HG03469 (cell line): Measurements from ENCODE around the gene LETM1.

Source experiments
- ATAC-seq: cut with Tn5 transposase; IDR thresholded peaks from one replicate; pipeline ENCODE4 v1.9.1; 2021; ENCODE audit warnings: mild to moderate bottlenecking, moderate library complexity, moderate number of reproducible peaks; ENCODE audit not compliant: unreplicated experiment

LETM1 gene

GRCh38 chr4:1873291-1873690 is 17.3 kb upstream of the LETM1 start:
- ATAC-seq, result no peak

- no peak for ATAC-seq
These were observed 16.9 kb upstream of the LETM1 start for GRCh38 chr4:1872870-1873269.

DNA sequence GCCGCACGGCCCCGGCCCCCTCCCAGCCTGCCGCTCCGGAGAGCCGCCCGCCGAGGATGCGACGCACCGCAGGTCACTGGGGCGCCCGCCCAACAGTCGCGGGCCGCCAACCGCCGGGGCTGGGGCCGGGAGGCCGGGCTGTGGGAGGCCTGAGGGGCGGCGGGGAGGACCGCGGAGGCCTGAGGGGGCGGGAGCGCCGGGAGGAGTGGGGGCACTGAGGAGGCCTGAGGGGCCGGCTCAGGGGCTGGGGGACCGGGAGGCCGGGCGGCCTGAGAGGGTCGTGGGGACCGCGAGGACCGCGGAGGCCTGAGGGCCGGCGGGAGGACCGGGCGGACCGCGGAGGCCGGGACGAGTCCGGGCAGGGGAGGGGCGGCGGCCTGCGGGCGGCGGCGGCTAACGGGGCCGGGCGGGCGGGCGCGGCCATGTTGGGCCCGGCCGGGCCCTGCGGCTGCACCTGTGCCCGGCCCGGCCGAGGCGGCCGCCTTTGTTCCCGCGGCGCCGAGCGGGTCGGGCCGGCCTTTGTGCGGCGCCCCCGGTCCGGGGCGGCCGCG is 15.6 kb upstream of the LETM1 start:
- peak; percentile 2 for ATAC-seq

DNA sequence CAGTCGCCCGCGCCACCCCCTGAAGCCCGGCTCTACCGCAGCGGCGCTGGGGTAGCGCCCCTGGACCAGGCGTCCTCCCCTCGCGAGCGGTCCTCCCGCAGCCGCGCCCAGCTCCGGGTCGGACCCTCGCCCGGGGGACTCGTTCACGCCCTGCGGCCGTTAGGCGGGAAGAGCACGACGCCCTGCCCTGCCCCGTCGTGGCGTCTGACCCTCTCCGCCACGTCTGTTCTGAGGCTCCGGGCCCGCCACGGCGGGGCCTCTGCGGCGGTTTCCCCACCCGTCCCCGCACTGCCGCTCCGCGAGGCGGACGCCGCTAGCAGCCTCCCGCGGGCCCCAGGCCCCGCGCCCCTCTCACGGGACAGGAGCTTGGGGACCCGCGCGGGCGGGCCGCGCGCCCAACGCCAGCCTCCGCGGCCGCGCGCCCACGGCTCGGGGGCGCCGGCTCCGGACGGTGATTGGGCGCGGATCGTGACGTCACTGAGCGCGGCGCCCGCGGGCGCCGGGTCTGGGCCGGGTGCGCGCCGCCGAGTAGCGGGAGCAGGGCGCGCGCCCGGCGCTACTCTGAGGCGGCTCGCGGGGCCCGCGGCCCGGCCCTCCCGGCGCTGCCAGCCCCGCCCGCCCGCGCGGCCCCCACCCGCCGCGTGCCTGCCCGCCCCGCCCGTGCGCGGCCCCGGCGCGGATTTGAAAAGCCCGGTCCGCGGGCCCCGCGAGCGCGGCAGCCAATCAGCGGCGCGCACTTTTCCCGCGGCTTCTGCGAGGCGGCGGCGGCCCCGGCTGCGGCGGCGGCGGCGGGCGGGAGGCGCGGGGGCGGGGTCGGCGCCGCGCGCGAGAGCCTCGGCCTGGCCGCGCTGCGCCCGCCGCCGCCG is 14.9 kb upstream of the LETM1 start, which contains the start of gene NSD2:
TSS of gene NSD2 (plus strand) at position 816 of the 866 bp plus-strand sequence. CDS start 29,262 bp downstream, outside the sequence.
- ATAC-seq, result peak; percentile 40

- ATAC-seq, result peak; percentile 25
These were observed 14.3 kb upstream of the LETM1 start for GRCh38 chr4:1870328-1870577.

- peak; percentile 11 for ATAC-seq
These were observed 13.8 kb upstream of the LETM1 start for GRCh38 chr4:1869530-1870327.

- ATAC-seq, result no peak
These were observed 13.0 kb upstream of the LETM1 start for GRCh38 chr4:1868912-1869311.

GRCh38 chr4:1868293-1868692 is 12.3 kb upstream of the LETM1 start:
- no peak for ATAC-seq

GRCh38 chr4:1866189-1866661 is 10.3 kb upstream of the LETM1 start:
- no peak for ATAC-seq

DNA sequence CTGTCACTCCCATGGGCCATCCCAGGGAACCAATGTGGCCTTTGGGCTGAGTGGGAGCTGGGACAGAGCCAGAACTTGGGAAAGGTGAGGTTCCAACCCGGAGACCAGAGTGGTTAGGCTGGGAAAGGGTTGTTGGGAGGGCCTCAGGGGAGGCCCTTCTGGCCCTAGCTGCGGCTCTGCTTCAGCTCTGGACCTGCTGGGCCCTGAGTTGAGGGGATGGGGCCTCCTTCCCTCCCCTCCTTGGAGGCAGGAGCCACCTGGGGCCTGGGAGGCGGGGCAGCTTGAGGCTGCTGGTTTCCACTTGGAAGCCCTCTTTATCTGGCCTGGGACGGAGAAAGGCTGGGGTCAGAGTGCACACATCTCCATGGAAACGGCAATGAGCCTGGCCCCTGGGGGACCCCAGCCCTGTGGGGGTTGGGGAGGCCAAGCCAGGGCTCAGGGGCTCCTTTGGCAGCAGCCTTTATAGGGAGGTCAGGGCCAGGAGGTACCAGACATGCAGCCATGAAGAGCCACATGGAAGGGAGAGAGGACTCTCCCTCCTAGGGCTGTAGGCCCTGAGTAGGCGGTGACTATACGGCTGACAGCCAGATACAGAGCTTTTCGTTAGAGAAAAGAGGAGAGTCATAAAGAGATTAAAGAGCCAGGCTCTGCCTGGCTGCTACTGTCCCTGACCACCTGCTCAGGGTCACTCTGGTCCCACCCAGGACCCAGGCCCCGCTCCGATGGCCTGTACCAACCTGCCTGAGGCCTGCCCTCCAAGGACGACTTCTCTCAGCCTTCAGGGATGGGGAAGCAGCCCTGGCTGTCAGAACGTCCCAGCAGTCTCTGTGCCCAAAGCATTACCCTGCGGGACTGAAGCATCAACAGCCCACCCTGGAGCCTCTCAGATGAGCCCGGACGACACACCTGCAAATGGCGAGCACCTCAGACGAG is 8.4 kb upstream of the LETM1 start:
- ATAC-seq, result no peak

DNA sequence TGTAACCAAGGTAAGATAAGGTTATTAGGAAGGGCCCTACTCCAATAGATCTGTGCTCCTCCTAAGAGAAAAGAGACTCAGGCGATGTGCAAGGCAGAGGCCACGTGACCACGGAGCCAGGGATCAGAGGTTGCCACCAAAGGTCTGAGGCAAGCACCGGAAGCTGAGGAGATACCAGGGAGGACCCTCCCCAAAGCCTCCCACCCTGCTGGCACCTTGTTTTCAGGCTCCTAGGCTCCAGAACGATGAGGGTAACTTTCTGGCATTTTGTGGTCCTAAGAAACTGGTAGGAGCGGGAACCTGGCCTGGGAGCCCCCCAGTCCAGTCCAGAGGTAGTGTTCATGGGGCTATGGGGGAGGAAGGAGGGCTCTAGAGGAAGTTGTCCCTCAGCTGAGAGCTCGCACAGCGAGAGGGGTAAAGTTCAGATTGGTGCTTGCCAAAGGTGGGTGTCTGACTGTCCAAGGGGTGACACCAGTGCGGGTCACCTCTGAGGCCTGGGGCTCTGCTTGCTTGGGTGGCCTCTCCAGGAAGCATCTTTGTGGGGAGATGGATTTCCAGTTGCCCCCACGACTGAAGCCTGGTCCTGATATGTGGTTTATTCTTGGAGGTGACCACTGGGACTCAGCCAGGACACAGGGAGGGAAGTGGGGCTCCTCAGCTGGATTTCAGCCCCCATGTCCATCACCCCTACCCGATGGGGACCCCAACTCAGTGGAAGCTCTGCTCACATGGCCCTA is 7.5 kb upstream of the LETM1 start:
- ATAC-seq, result no peak

- no peak for ATAC-seq
These were observed 7.0 kb upstream of the LETM1 start for GRCh38 chr4:1862961-1863296.

GRCh38 chr4:1862055-1862911 is 6.3 kb upstream of the LETM1 start:
- ATAC-seq, result no peak

DNA sequence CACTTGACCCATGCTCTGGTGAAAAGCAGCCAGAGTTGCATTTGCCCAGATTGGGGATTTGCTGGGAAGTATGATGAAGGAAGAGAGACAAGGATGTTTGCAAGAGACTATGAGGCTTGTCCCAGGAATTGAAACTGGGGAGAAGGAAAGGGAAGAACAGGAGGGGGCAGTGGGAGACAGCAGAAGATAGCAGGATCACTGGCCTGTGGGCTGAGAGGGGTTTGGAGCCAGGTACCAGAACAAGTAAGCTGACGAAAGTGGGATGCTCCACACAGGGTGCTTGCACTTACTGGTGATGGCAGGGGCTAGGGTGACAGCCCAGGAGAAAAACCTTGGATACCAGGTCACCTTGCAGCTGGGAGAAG is 3.4 kb upstream of the LETM1 start:
- no peak for ATAC-seq

- no peak for ATAC-seq
These were observed 2.0 kb upstream of the LETM1 start for GRCh38 chr4:1857931-1858330.

DNA sequence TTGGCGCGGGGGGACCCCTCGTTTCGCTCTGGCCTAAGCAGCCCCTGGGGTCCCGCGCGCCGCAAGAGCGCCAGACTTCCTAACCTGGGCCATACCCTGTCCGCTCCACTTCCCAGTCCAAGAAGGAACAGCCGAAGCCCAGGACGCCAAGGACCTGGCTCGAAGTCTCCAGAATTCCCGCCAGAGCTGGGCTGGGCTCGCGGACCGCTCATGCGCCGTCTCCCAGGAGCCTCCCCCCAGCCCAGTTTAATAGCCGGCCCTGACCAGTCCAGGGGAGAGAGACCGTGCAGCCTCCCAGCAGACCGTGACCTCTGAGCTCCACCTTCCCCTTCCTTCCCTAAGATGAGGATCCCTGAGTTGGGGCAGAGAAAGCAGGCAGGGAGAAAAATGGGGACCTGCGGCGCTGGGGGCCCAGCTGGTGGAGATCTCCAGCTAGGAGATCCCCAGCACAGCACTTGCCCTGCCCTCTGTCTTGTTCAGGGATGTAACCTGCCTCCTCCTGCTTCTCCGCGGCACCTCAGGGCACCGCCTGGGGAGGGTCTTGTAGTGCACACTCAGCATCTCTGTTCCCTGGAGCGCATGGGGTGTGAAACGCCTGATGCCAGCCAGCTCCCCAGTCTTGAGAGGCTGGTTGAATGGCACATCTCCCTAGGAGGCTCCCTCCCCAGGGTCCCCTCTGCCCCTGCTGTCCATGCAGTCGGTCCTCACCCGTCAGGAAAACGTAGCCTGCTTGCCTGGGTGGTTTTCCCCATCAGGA is 1.2 kb upstream of the LETM1 start:
- ATAC-seq, result no peak

DNA sequence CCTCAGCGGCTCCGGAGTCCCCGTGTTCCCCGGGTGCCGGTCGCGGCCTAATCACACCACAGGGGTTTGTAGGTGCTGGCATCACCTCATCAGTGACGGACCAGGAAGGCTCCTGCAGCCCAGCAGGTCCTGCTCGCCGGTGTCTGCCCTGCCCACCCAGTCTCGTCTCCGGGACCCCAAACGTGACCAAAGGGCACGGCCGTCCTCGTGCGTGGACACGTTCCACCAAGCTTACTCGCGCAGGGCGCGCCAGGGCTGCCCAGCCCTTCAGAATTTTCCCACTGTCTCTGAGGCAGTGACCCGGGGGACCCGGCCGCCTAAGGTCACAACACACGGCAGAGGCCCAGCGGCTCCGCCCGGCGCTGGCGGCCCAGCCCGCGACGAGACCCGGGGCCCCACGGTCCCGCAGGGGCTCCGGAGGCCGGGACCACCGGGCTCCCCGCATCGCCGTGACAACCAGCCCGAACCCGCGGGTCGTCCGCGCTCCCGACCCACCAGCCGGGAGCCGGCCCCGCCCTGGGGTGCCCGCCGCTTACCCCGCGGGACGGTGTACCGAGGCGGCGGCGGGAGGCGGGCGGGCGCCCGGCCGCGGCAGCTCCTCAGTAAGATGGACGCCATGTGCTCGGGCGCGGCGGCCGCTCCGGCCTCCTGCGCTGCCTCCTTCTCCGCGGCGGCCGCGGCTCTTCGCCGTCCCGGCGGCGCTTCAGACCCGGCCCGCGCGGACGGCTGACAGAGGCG is 454 bp downstream of the LETM1 start:
- peak; percentile 13 for ATAC-seq

- no peak for ATAC-seq
These were observed 1.2 kb downstream of the LETM1 start for GRCh38 chr4:1854752-1855151.
